ENCODE results near the gene SUCLG2.

GRCh38 chr3:67486883-67487282 is 167.5 kb downstream of the SUCLG2 start:
- no peak for TF ChIP-seq POLR2AphosphoS5 (IDR thresholded peaks at IDR 0.05)
- TF ChIP-seq, protein P1, sequence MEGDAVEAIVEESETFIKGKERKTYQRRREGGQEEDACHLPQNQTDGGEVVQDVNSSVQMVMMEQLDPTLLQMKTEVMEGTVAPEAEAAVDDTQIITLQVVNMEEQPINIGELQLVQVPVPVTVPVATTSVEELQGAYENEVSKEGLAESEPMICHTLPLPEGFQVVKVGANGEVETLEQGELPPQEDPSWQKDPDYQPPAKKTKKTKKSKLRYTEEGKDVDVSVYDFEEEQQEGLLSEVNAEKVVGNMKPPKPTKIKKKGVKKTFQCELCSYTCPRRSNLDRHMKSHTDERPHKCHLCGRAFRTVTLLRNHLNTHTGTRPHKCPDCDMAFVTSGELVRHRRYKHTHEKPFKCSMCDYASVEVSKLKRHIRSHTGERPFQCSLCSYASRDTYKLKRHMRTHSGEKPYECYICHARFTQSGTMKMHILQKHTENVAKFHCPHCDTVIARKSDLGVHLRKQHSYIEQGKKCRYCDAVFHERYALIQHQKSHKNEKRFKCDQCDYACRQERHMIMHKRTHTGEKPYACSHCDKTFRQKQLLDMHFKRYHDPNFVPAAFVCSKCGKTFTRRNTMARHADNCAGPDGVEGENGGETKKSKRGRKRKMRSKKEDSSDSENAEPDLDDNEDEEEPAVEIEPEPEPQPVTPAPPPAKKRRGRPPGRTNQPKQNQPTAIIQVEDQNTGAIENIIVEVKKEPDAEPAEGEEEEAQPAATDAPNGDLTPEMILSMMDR (IDR thresholded peaks at IDR 0.05): no peak
